RWPE2 (cell line): ENCODE results near the gene HSPB9.

Source experiments
- ATAC-seq: fragments of 200-7000 bp; cut with Tn5 transposase; 3 replicates; pipeline ENCODE4 v1.9.1; 2021; ENCODE audit warnings: low read depth
- DNase-seq: peaks from one replicate; pipeline ENCODE4 v3.0.0-alpha.2; 2020; ENCODE audit warnings: low spot score
- H3K27ac ChIP-seq: fragments of 450-650 bp; 2 replicates; pipeline ENCODE4 v1.5.1; 2017; ENCODE audit warnings: mild to moderate bottlenecking; ENCODE audit not compliant: poor library complexity, severe bottlenecking
- H3K27me3 ChIP-seq: fragments of 250-450 bp; sonication (Bioruptor Pico); 2 replicates; pipeline ENCODE4 v1.5.1; 2021; ENCODE audit warnings: mild to moderate bottlenecking, moderate library complexity; ENCODE audit not compliant: insufficient read depth, poor library complexity, severe bottlenecking
- H3K36me3 ChIP-seq: fragments of 250-450 bp; sonication (Bioruptor Pico); 2 replicates; pipeline ENCODE4 v1.5.1; 2020; ENCODE audit warnings: low read depth, mild to moderate bottlenecking, moderate library complexity
- H3K4me1 ChIP-seq: fragments of 250-450 bp; sonication (Bioruptor Pico); 2 replicates; pipeline ENCODE4 v1.5.1; 2021; ENCODE audit warnings: mild to moderate bottlenecking, moderate library complexity; ENCODE audit not compliant: insufficient read depth, poor library complexity, severe bottlenecking
- H3K4me3 ChIP-seq: fragments of 250-450 bp; sonication (Bioruptor Pico); 2 replicates; pipeline ENCODE4 v1.5.1; 2021; ENCODE audit warnings: mild to moderate bottlenecking, moderate library complexity; ENCODE audit not compliant: severe bottlenecking
- H3K9me3 ChIP-seq: fragments of 250-450 bp; sonication (Bioruptor Pico); 2 replicates; pipeline ENCODE4 v1.5.1; 2021; ENCODE audit warnings: mild to moderate bottlenecking, moderate library complexity; ENCODE audit not compliant: severe bottlenecking
- CTCF ChIP-seq: fragments of 450-650 bp; IDR thresholded peaks from one replicate; pipeline ENCODE4 v1.5.1; 2017; ENCODE audit warnings: mild to moderate bottlenecking, moderate library complexity; ENCODE audit not compliant: poor library complexity, severe bottlenecking

HSPB9 gene

GRCh38 chr17:42166196-42166763, 43.7 kb downstream of the HSPB9 start:
- TF ChIP-seq CTCF: no peak
- ATAC-seq: no peak
- no peaks in the 10 kb centered on the region for H3K9me3 ChIP-seq
- H3K4me3 ChIP-seq: no peak overlapping the region
- no peaks in the 10 kb centered on the region for H3K27me3 ChIP-seq
- H3K4me1 ChIP-seq: no peaks in the 10 kb centered on the region
- DNase-seq: no peak
- no peak overlapping the region for H3K27ac ChIP-seq
- no peaks in the 10 kb centered on the region for H3K36me3 ChIP-seq

GRCh38 chr17:42167807-42168206, 45.2 kb downstream of the HSPB9 start:
- Histone ChIP-seq H3K27me3 (no peaks in the 10 kb centered on the region), H3K4me3 (no peak overlapping the region), H3K27ac (no peak overlapping the region), H3K4me1 (no peaks in the 10 kb centered on the region), H3K9me3 (no peaks in the 10 kb centered on the region), H3K36me3 (no peaks in the 10 kb centered on the region)
- DNase-seq (no peak), ATAC-seq (no peak)
- TF ChIP-seq CTCF: no peak

GRCh38 chr17:42169351-42169750, 46.7 kb downstream of the HSPB9 start:
- DNase-seq: no peak
- H3K4me1 ChIP-seq: no peaks in the 10 kb centered on the region
- H3K27ac ChIP-seq: no peak overlapping the region
- no peak for TF ChIP-seq CTCF
- no peaks in the 10 kb centered on the region for H3K9me3 ChIP-seq
- no peak for ATAC-seq
- no peak overlapping the region for H3K4me3 ChIP-seq
- H3K27me3 ChIP-seq: no peaks in the 10 kb centered on the region
- no peaks in the 10 kb centered on the region for H3K36me3 ChIP-seq

GRCh38 chr17:42171831-42172230, 49.2 kb downstream of the HSPB9 start:
- peak; percentile 79 for ATAC-seq
- Histone ChIP-seq H3K27ac (no peak overlapping the region), H3K27me3 (no peaks in the 10 kb centered on the region), H3K9me3 (no peaks in the 10 kb centered on the region), H3K36me3 (no peaks in the 10 kb centered on the region), H3K4me1 (no peaks in the 10 kb centered on the region), H3K4me3 (no peak overlapping the region)
- TF ChIP-seq CTCF: peak; percentile 14
- DNase-seq: no peak
